Stimulated activated CD8-positive, alpha-beta memory T cell treated with anti-CD3 and anti-CD28 coated beads, Interleukin-12 subunit alpha, Interleukin-12 subunit beta, amount 100 ng/mL, for 24 hours (primary cell): ENCODE data around the gene ZNF513.
"Not testable (repeated sequence)": the region's sequence is repeated elsewhere in the genome, so short reads cannot be mapped to it uniquely, and the experiment has no call there.

ENCODE experiments used
- DNase-seq: peaks from one replicate; pipeline ENCODE4 v3.0.0-alpha.2; 2020; ENCODE audit errors: extremely low read depth

ZNF513 gene, protein sequence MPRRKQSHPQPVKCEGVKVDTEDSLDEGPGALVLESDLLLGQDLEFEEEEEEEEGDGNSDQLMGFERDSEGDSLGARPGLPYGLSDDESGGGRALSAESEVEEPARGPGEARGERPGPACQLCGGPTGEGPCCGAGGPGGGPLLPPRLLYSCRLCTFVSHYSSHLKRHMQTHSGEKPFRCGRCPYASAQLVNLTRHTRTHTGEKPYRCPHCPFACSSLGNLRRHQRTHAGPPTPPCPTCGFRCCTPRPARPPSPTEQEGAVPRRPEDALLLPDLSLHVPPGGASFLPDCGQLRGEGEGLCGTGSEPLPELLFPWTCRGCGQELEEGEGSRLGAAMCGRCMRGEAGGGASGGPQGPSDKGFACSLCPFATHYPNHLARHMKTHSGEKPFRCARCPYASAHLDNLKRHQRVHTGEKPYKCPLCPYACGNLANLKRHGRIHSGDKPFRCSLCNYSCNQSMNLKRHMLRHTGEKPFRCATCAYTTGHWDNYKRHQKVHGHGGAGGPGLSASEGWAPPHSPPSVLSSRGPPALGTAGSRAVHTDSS

DNA sequence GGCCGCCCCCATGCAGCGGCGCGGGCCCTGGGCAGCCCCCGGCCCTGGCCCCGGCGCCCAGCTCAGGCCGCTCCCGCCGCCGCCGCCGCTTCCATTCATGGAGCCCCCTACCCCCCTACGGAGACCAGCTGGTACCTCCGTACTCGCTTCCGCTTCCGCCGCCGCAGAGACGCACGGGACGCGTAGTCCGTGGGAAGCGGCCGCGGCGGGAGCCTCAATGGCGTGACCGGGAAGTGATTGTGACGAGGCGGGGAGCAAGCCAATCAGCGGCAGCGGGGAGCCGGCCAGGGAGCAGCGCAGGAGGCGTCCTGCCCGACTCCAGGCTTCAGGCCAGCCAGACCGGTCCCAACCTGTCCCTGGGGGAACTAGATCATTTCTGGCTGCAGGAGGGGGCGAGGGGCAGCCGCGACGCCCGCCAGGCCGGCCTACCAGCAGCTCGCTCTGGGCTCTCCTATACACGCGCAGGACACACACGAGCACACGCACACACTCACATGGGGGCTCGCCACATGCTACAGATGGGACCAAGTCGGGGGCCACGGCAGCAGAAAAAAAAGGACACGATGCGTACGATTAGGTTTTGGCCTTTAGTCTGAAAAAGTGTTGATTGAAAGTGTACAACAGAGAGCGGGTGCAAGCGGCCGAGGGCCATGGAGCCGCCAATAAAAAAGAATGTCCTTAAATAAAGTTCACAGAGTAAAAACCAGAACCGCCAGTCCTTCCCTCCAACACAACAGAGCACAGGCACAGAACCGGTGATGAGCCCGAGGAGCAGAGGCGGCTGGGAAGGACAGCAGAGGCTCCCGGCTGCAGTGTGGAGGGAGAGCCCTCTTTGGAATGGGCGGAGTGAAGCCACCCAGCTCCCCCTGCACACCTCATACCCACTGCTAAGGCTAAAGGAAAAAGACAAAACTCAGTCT lies at the start of gene ZNF513:
TSS of gene ZNF513 (minus strand) at position 109 of the 920 bp plus-strand sequence. CDS start 208 bp downstream, outside the sequence.
- DNase-seq = peak; percentile 73

DNA sequence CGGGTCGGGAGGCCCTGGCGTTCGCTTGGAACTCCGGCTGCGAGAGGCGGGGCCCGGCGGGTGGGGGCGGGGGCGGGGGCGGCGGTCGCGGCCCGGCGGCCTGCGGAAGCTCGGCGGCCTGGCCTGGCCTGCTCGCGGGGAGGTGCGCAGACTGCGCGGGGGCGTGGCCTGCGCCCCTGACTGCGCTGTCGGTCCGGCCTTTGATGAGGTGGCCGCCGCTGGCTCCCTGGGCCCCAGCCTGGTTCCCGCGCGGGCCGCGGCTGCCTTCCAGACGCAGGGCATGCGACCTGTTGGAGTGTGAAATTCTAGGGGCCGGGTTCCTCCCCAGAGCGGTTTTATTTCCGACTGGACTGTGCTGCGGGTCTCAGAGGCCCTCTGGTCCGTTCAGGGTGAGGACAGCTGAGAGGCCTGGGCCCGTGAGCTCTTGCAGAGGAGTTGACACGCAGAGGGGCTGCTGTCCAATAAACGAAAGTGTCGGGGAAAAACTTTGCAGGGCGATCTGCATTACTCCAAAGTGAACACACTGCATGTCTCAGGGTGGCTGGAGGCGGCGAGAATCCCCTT lies 48.5 kb upstream of the ZNF513 start:
- DNase-seq = no peak

DNA sequence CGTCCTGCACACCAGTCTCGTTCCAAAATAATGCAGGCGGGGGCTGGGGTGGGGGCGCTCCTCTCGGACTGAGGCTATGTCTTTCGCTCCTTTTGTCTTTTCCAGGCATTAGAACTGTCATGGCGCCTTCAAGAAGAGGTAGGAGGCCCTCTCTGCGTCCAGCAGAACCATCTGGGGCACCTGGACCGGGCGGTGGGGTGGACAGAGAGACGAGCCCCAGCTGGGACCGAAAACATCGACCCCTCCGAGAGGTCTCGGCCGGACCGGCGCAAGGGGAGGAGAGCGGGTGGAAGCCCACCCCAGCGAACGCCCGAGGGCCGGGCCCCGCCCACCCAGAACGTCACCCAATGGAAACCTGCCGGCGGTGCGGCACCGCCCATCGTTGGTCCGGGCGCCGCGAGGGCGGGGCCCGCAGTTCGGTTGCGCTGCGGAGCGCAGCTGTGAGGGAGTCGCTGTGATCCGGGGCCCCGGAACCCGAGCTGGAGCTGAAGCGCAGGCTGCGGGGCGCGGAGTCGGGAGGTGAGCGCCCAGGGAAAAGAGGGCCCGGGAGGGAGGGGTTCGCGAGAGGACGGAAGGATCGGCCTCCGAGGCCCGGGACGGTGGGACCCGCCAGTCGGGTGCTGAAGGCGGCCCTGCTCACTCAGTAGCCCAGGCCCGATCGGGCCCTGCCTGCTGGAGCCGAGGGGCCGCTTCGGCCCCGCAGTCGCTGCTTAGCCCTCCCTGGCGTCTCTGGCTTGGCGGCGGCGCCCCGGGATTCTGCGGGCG lies 47.9 kb upstream of the ZNF513 start, which contains the start of gene NRBP1:
TSS of gene NRBP1 (plus strand) at position 419 of the 765 bp plus-strand sequence. CDS start 4,643 bp downstream, outside the sequence.
- DNase-seq = peak; percentile 85

DNA sequence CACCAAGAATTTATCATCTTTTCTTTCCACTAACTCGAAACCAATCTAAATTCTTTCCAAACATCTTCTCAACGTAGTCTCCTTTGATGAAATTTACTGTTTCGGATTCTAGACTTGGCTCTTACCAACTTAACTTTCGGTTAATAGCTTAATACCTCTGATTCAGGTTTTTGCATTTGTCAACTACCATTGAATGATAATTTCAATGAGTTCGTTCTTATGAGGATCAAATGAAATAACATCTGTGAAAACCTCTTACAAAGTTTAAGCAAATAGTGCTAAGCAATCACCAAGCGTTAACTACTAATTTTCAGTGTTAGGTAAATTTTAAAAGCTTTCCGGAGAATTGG lies 47.3 kb upstream of the ZNF513 start:
- DNase-seq = no peak

DNA sequence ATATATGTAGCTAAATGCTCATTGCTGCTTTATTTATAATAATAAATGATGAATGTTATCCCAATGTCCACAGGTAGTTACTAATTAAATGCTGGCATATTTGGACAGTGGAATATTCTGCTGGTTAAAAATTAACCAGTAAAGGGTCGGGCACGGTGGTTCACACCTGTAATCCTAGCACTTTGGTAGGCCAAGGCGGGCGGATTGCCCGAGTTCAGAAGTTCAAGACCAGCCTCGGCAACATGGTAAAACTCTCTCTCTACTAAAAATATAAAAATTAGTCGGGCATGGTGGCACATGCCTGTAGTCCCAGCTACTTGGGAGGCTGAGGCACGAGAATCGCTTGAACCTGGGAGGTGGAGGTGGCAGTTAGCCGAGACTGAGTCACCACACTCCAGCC lies 44.5 kb upstream of the ZNF513 start:
- DNase-seq = not testable (repeated sequence)

DNA sequence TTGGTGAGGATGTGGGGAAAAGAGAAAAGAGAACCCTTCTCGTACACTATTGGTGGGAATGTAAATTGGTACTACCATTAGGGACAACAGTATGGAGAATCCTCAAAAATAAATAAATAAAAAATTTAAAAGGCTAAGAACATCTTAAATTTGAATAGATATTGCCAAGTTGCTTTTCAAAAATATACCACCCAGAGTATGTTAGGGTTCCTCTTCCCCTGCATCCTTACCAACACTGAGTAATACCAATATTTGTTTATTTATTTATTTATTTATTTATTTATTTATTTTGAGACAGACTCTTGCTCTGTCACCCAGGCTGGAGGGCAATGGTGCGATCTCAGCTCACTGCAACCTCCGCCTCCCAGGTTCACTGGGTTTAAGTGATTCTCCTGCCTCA lies 42.4 kb upstream of the ZNF513 start:
- DNase-seq = no peak

DNA sequence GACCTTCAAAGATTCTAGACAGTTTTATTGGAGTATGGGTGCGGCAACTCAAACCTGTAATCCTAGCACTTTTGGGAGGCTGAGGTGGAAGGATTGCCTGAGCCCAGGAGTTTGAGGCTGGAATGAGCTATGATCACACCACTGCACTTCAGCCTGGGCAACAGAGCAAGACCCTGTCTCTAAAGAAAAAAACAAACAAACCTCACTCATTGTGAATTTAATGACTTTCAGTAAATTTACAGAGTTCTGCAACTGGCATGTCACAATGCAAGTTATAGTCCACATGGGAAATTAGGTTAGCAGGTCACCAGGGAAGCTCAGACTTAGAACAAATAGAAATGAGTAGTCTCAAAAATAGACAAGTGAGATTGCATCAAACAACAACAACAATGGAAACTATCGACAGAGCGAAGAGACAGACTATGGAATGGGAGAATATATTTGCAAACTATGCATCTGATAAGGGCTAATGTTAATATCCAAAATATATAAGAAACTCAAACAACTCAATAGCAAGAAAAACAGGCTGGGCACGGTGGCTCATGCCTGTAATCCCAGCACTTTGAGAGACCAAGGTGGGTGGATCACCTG lies 41.2 kb upstream of the ZNF513 start:
- no peak for DNase-seq

DNA sequence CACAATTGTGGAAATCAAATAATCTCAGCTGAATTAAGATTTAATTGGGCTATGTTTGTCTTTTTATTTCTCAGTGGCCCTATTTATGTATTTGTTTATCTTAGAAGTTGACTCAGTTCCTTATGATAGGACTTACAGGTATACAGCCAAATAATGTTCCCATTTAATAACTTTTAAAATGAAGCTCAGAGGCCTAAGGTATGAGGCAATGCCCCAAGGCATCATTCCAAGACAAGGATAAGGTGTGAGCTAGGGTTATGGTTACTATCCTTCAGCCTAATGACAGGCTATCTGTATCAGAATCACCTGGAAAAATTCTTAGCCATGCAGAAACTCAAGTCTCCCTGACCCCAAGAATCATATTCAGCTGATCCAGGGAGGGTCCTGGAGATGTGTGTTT lies 40.5 kb upstream of the ZNF513 start:
- no peak for DNase-seq

DNA sequence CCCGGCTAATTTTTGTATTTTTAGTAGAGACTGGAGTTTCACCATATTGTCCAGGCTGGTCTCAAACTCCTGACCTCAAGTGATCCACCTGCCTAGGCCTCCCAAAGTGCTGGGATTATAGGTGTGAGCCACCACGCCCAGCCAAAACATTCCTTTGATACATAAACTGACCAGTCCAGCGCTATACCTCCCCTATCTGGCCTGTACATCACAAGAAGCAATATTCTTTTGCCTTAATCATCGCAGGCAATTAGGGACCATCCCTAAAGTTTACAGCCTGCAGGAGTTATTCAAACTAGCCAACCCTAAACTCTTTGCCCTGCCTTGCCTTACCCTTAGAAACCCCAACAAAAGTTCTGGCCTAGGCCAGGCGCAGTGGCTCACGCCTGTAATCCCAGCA lies 35.6 kb upstream of the ZNF513 start:
- no peak for DNase-seq

DNA sequence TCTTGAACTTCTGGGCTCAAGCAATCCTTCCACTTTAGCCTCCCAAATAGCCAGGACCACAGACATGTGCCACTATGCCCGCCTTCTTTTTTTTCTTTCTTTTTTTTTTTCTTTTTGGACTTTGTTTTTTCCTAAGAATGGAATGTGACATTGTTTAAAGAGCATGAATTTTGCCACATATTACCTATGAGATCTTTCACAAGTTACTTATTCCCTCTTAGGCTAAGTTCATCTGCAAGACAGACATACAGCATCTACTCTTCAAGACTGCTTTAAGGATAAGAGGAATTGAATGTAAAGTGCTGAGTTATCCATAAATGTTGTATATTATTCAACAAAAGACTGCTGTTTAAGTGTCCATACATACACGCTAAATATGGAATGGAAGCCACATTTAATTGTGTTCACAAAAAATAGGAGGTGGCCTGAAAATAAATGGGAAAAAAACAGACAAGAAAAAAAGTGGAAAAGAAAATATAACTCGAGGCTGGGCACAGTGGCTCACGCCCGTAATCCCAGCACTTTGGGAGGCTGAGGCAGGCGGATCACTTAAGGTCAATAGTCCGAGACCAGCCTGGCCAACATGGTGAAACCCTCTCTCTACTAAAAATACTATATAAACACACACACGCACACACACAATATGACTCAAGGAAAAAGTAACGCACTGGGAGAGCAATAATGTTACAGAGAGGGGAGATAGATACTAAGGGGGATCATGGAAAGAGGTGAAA lies 32.1 kb upstream of the ZNF513 start:
- no peak for DNase-seq

DNA sequence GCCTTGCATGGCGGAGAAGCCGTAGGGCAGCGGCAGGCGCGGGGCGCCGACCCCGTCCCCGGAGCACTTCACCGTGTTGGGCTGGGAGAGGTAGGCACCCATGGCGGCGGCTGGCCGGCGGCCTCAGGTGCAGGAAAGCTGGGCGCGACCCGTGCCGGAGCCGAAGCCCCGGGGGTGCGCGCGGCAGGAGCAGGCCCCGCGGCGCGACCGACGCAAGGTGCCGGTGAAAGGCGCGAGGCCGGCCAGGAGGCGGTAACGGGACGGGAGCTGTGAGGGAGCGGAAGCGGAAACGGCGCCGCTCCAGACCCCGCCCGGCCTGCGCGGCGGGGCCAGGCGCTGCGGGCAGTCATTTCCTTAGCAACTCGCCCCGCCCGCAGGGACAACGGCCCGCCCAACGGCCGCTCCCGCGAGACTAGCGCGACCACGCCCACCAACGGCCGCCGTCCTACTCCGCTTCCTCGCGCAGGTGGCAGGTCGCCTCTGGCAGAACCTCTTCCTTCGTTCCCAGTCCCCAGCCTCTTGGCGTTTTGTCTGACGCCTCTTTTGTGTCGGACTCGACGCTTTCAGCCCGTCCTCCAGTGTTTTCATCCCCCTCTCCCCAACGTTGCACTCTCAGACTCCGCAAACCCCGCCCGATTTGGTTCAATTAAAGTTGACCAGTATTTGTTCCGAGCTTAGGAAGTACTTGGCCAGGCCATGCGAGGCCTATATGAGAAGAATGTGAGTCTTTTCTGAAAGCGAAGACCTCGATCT lies 29.0 kb upstream of the ZNF513 start, which contains the start of gene PPM1G:
TSS of gene PPM1G (minus strand) at position 271 of the 753 bp plus-strand sequence. CDS start at position 102, 169 bp downstream.
- peak; percentile 91 for DNase-seq

DNA sequence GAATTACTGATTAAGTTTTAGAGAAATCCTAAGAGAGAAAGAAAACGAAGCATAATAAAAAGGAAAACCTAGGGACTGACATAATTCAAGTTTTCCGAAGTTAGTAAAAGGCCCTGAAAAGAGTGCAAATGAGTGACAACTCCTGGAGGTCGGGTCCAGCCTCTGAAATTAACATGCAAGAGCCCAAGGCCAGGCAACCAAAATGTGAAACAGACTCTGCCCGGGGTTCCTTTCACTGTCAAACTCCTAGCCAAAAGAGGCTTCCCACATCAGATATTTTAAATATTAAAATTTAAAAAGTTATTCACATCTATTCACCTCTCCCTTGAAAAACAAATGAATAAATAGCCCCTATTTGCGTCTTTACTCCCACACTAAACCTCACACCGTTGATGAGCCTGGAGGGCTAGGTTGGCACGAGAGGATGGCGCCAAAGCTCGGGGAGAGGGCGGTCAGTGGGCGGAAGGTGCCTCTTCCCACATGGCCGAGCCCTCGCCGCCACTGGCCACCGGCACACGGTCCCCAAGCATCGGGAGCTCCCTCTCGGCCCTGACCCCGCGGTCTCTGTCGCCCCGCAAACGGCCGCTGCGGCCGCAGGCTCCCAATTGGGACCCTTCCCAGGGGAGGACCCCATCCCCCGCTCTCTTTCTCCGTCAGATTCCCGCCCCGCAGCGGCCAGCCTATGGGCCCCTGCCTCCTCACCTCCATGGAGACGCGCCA lies 28.2 kb upstream of the ZNF513 start:
- no peak for DNase-seq

DNA sequence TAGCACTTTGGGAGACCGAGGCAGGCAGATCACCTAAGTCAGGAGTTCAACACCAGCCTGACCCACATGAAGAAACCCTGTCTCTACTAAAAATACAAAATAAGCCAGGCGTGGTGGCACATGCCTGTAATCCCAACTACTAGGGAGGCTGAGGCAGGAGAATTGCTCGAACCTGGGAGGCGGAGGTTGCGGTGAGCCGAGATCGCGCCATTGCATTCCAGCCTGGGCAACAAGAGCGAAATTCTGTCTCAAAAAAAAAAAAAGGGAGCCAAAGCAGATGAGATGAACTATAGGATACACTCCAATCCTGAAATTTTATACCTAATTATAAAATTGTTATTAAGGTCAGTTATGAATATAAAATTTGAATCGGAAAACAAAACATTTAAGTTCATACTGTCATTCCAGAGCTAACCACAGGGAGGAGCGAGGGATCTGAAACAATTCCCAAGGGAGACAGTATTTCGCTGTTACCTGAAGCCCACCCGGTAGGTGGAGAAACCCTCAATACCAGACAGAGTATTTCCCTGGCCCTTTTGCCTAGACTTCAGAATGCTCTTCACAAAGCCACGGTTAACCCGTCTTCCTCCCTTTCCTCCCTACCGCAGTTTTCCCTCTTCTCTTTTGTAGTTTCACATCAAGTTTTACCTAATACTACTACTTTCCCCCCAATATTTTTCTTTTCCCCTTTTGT lies 27.4 kb upstream of the ZNF513 start:
- DNase-seq = no peak

DNA sequence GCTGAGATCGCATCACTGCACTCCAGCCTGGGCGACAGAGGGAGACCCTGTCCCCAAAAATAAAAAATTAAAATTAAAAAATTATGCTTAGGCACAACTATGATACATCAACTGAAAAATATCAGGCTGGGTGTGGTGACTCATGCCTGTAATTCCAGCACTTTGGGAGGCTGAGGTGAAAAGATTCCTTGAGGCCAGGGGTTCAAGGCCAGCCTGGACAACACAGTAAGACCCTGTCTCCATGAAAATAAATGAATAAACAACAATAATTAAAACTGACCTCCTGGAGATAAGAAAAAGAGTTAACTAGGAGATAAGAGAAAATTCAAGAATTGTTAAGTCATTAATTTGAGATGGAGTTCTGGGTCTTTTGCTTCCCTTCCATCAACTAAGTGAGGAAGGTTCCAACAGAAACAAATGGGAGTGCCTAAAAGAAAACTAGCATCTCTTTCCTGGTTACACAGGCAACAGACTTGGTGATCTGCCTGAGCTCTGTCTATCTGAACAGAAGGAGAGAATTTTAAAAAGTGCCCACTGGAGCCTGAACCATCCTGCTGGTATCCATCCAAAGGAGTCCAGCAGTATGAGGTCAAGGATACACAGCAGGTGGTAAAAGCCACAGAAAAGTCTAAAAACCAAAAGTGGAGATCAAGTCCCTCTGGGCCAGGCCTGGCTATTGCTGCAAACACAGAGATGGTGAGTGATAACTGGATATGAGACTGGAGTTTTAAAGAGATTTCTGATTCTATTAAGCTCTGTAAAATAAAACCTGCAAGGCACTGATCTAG lies 20.0 kb upstream of the ZNF513 start:
- no peak for DNase-seq

DNA sequence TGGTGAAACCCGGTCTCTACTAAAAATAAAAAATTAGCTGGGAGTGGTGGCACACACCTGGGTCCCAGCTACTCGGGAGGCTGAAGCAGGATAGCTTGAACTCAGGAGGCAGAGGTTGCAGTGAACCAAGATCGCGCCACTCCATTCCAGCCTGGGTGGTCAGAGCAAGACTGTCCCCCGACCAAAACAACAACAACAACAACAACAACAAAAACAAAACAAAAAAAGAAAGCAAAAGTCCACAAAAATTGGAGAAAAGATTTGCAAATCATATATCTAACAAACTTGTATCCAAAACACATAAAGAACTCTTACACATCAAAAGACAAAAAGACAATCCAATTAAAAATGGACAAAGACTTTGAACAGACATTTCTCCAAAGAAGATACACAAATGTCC lies 18.4 kb upstream of the ZNF513 start:
- DNase-seq = no peak

DNA sequence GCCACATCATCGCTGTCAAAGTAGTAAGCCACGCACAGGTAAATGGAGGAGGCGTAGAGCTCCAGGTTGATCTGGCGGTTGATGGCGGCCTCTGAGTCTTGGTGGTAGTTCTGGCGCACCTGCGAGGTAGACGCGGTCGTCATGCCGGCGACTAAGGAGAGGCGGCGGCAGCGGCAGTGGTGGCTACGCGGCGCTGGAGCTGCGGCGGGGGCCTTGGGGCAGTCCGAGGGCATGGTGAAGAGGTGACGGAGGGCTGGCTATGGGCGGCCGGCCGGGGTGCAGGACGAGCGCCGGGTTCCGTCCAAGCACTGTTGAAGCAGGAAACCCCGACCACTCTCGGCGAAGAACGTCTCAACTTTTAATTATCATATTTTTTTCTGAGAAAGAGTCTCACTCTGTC lies 12.7 kb upstream of the ZNF513 start:
- no peak for DNase-seq
